Tibial artery (tissue), 4 donors: Measurements from ENCODE around the gene MCOLN1.

Experiments used
- DNase-seq, 2 donors: peaks; one replicate each; pipeline ENCODE4 v3.0.0-alpha.2; 2019
- H3K27ac ChIP-seq, 2 donors: fragments of 200-600 bp; sonication (generic) in 1 of 2; 1 replicate in 1 of 2; 2 replicates in 1 of 2; pipeline ENCODE4 v1.5.1; 2018 to 2019; ENCODE audit warnings: mild to moderate bottlenecking in 1 of 2
- H3K27me3 ChIP-seq, 2 donors: fragments of 200-600 bp; sonication (generic) in 1 of 2; one replicate each; pipeline versions ENCODE4 v1.5.1 to v1.6.0; 2016 to 2019
- H3K36me3 ChIP-seq, 3 donors: fragments of 200-600 bp; sonication (generic) in 2 of 3; one replicate each; pipeline ENCODE4 v1.5.1; 2016 to 2019; ENCODE audit warnings: mild to moderate bottlenecking in 2 of 3
- H3K4me1 ChIP-seq, 4 donors: fragments of 200-600 bp; sonication (generic) in 2 of 4; 1 replicate in 3 of 4; 2 replicates in 1 of 4; pipeline ENCODE4 v1.5.1; 2016 to 2019
- H3K4me3 ChIP-seq, 2 donors: fragments of 200-600 bp; sonication (generic) in 1 of 2; 1 replicate in 1 of 2; 2 replicates in 1 of 2; pipeline ENCODE4 v1.5.1; 2018 to 2019; ENCODE audit warnings: mild to moderate bottlenecking in 2 of 2
- H3K9me3 ChIP-seq, 3 donors: fragments of 200-600 bp; sonication (generic) in 1 of 3; one replicate each; pipeline ENCODE4 v1.5.1; 2016 to 2019
- CTCF ChIP-seq, 2 experiments: fragments of 200-600 bp in 1 of 2; fragments of 450-650 bp in 1 of 2; IDR thresholded peaks; one replicate each; pipeline ENCODE4 v1.5.1; 2017 to 2019; ENCODE audit warnings: antibody characterized with exemption in 2 of 2, mild to moderate bottlenecking in 1 of 2, moderate library complexity in 1 of 2
- intact Hi-C: fragments of 100-400 bp; cut with DNase I; formaldehyde crosslinking; loops from one replicate; pipeline ENCODE4 v1.15.0; 2023; ENCODE audit warnings: low total_unique reads

The MCOLN1 gene

DNA sequence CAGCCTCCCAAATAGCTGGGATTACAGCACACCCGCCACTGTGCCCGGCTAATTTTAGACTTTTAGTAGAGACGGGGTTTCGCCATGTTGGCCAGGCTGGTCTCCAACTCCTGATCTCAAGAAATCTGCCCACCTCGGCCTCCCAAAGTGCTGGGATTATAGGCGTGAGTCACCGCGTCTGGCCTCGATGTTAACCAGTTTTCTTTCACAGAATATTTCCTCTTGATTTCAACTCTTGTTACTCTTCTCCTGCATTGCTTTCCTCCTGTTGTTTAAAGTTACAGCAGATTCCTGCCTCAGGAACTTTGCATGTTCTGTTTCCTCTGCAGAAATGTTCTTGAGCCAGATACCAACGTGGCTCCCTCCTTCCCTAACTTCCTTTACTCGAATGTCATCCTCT, 29.9 kb upstream of the MCOLN1 start:
- peak overlapping the region in 1 of 2 donors; percentile 77 for H3K27ac ChIP-seq
- intact Hi-C loops, result no loop called here
- no peak for TF ChIP-seq CTCF (IDR thresholded peaks at IDR 0.05)
- H3K9me3 ChIP-seq, result no peaks in the 10 kb centered on the region
- H3K27me3 ChIP-seq, result no peaks in the 10 kb centered on the region
- H3K4me3 ChIP-seq, result no peak overlapping the region
- H3K36me3 ChIP-seq, result no peaks in the 10 kb centered on the region
- peaks cover 0 to 24% (median 9%) of the 10 kb centered on the region in 4 donors for H3K4me1 ChIP-seq
- DNase-seq, result no peak

GRCh38 chr19:7494416-7495098, 27.9 kb upstream of the MCOLN1 start:
- DNase-seq, result peak; percentile 76 to 78
- no peak overlapping the region for H3K4me3 ChIP-seq
- no peaks in the 10 kb centered on the region for H3K36me3 ChIP-seq
- peaks cover 0 to 3% of the 10 kb centered on the region in 2 donors for H3K27me3 ChIP-seq
- H3K4me1 ChIP-seq, result peaks cover 0 to 15% (median under 1%) of the 10 kb centered on the region in 4 donors
- peak overlapping the region; percentile 69 to 77 for H3K27ac ChIP-seq
- TF ChIP-seq CTCF (IDR thresholded peaks at IDR 0.05), result peak; percentile 19 to 48
- no peaks in the 10 kb centered on the region for H3K9me3 ChIP-seq
- intact Hi-C loops, result no loop called here

DNA sequence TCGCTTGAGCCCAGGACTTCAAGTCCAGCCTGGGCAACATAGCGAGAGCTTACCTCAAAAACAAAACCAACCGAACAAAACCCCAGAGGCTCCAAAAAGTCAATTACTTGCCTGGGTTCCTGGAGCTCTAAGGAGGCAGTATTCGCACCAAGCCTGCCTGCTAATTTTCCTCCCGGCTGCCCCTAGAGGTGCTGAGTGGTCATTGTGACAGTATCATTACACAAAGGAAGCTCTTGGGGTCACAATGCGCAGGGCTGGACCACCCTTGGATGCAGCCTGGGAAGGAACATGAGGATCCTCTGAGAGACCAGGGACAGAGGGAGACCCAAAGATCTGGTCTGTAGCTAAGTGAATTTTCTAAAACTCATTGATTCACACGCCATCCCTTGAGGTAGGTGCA, 25.1 kb upstream of the MCOLN1 start:
- Histone ChIP-seq H3K36me3 (no peaks in the 10 kb centered on the region), H3K4me1 (peaks cover 0 to 24% (median 10%) of the 10 kb centered on the region in 4 donors), H3K27me3 (peaks cover 0 to 25% of the 10 kb centered on the region in 2 donors), H3K27ac (no peak overlapping the region), H3K9me3 (no peaks in the 10 kb centered on the region), H3K4me3 (no peak overlapping the region)
- no peak for DNase-seq
- TF ChIP-seq CTCF (IDR thresholded peaks at IDR 0.05), result no peak
- intact Hi-C loops, result no loop called here

- H3K4me3 ChIP-seq, result peak overlapping the region; percentile 29 to 54
- DNase-seq, result no peak
- no peak for TF ChIP-seq CTCF (IDR thresholded peaks at IDR 0.05)
- H3K27me3 ChIP-seq, result peaks cover 0 to 53% of the 10 kb centered on the region in 2 donors
- no peaks in the 10 kb centered on the region for H3K9me3 ChIP-seq
- intact Hi-C loops, result no loop called here
- H3K4me1 ChIP-seq, result peaks cover 0 to 17% (median 14%) of the 10 kb centered on the region in 4 donors
- no peaks in the 10 kb centered on the region for H3K36me3 ChIP-seq
- no peak overlapping the region for H3K27ac ChIP-seq
These were observed 21.5 kb upstream of the MCOLN1 start for GRCh38 chr19:7500811-7501450.

DNA sequence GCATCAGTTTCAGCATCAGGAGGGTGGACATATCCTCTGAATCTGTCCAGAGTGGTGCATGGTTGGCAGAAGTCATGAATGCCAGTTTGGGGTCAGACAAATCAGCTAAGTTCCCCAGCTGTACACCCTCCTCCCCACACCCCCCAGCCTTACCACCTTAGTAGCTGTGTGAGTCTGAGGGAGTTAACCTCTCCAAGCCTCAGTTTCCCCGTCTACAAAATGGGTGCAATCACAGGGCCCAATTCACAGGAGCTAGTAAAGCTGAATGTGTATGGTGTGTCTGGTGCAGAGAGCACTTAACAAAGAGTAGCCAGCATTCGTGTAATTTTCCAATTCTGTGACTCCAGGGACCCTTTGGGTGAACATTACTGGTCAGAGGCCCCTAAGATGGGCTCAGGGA, 19.9 kb upstream of the MCOLN1 start:
- no peak overlapping the region for H3K4me3 ChIP-seq
- no peak overlapping the region for H3K27ac ChIP-seq
- intact Hi-C loops, result no loop called here
- peaks cover 0 to 53% of the 10 kb centered on the region in 2 donors for H3K27me3 ChIP-seq
- TF ChIP-seq CTCF (IDR thresholded peaks at IDR 0.05), result no peak
- no peaks in the 10 kb centered on the region for H3K36me3 ChIP-seq
- no peak for DNase-seq
- H3K4me1 ChIP-seq, result peaks cover 0 to 23% (median 20%) of the 10 kb centered on the region in 4 donors
- H3K9me3 ChIP-seq, result no peaks in the 10 kb centered on the region
